Uterus (tissue), 2 donors: ENCODE results near the gene NEK10.

Experiments
- CTCF ChIP-seq, 4 experiments: fragments of 200-600 bp in 2 of 4; fragments of 450-650 bp in 2 of 4; sonication (generic) in 2 of 4; IDR thresholded peaks; one replicate each; pipeline ENCODE4 v1.5.1; 2016 to 2019; ENCODE audit warnings: antibody characterized with exemption in 4 of 4, mild to moderate bottlenecking in 2 of 4, moderate library complexity in 1 of 4
- POLR2A ChIP-seq, 2 donors: fragments of 450-650 bp; IDR thresholded peaks; one replicate each; pipeline ENCODE4 v1.6.1; 2016; ENCODE audit warnings: antibody characterized with exemption in 2 of 2, mild to moderate bottlenecking in 1 of 2, moderate library complexity in 1 of 2

- TF ChIP-seq POLR2A (IDR thresholded peaks at IDR 0.05) (no peak), CTCF (IDR thresholded peaks at IDR 0.05) (no peak)
These were observed 7.1 kb upstream of the NEK10 start for GRCh38 chr3:27376109-27376772.
